CD14-positive monocyte (primary cell): Measurements from ENCODE around the gene SARS1. TPM values are rescaled to one million over a fixed set of nuclear protein-coding genes. Genes with fewer than 3 reads are reported as not detected.

Experiments
- DNase-seq, 3 donors: peaks; one replicate each; pipeline ENCODE4 v3.0.0-alpha.2; 2011 to 2022
- H2AFZ ChIP-seq: 2 replicates; pipeline ENCODE4 v1.6.0; 2012; ENCODE audit warnings: mild to moderate bottlenecking, low read depth, low read length, inconsistent platforms; ENCODE audit not compliant: insufficient read depth, poor library complexity, severe bottlenecking
- H3K27ac ChIP-seq, 2 donors: 1 replicate in 1 of 2; 2 replicates in 1 of 2; pipeline ENCODE4 v1.5.1; 2012 to 2013; ENCODE audit warnings: low read length in 2 of 2, control low read depth in 1 of 2, inconsistent platforms in 1 of 2, low read depth in 1 of 2, mild to moderate bottlenecking in 1 of 2
- H3K27me3 ChIP-seq, 2 donors: one replicate each; pipeline versions ENCODE4 v1.6.0 to v1.6.1; 2011 to 2013; ENCODE audit warnings: low read length in 2 of 2; ENCODE audit not compliant: control insufficient read depth in 2 of 2, insufficient read depth in 2 of 2
- H3K36me3 ChIP-seq, 2 donors: replicated peaks in 1 of 2; 1 replicate in 1 of 2; 2 replicates in 1 of 2; pipeline versions ENCODE4 v1.5.1 to v1.6.1; 2012 to 2013; ENCODE audit warnings: low read length in 2 of 2, control low read depth in 1 of 2, inconsistent platforms in 1 of 2, mild to moderate bottlenecking in 1 of 2; ENCODE audit not compliant: insufficient read depth in 2 of 2, control insufficient read depth in 1 of 2
- H3K4me1 ChIP-seq, 2 donors: 1 replicate in 1 of 2; 2 replicates in 1 of 2; pipeline versions ENCODE4 v1.5.1 to v1.6.1; 2012 to 2013; ENCODE audit warnings: low read length in 2 of 2, control low read depth in 1 of 2, inconsistent platforms in 1 of 2, mild to moderate bottlenecking in 1 of 2, moderate library complexity in 1 of 2; ENCODE audit not compliant: insufficient read depth in 2 of 2, control insufficient read depth in 1 of 2
- H3K4me2 ChIP-seq: replicated peaks from 2 replicates; pipeline ENCODE3; 2012; ENCODE audit warnings: low read length, moderate library complexity, mild to moderate bottlenecking; ENCODE audit not compliant: poor library complexity, severe bottlenecking; ENCODE audit errors: extremely low read depth
- H3K4me3 ChIP-seq, 3 experiments: fragments of 200-600 bp in 1 of 3; sonication (generic) in 1 of 3; replicated peaks in 1 of 3; 1 replicate in 2 of 3; 2 replicates in 1 of 3; pipeline ENCODE4 v1.5.1; 2011 to 2013; ENCODE audit warnings: low read length in 3 of 3, mild to moderate bottlenecking in 3 of 3, control low read depth in 2 of 3, low read depth in 2 of 3, inconsistent platforms in 1 of 3, moderate library complexity in 1 of 3
- H3K79me2 ChIP-seq: 2 replicates; pipeline ENCODE4 v1.6.0; 2012; ENCODE audit warnings: mild to moderate bottlenecking, control low read depth, inconsistent platforms, low read length, moderate library complexity; ENCODE audit not compliant: insufficient read depth
- H3K9ac ChIP-seq: 2 replicates; pipeline ENCODE4 v1.6.0; 2017; ENCODE audit warnings: low read length, mild to moderate bottlenecking; ENCODE audit not compliant: insufficient read depth, poor library complexity, severe bottlenecking
- H3K9me3 ChIP-seq, 2 donors: replicated peaks in 1 of 2; 1 replicate in 1 of 2; 2 replicates in 1 of 2; pipeline versions ENCODE4 v1.5.1 to v1.6.1; 2012 to 2013; ENCODE audit warnings: low read length in 2 of 2, control low read depth in 1 of 2; ENCODE audit not compliant: control insufficient read depth in 1 of 2, insufficient read depth in 1 of 2
- H4K20me1 ChIP-seq: 2 replicates; pipeline ENCODE4 v1.6.0; 2012; ENCODE audit warnings: mild to moderate bottlenecking, low read length, control low read depth, moderate library complexity; ENCODE audit not compliant: insufficient read depth
- H3K27ac Mint-ChIP-seq, 7 donors: one replicate each; pipeline ENCODE4 v1.8.0; 2020; ENCODE audit warnings: mild to moderate bottlenecking in 7 of 7, mixed read lengths in 7 of 7, moderate library complexity in 6 of 7, inconsistent platforms in 2 of 7
- H3K27me3 Mint-ChIP-seq, 3 donors: one replicate each; pipeline ENCODE4 v1.8.0; 2021 to 2022; ENCODE audit warnings: low read depth in 3 of 3, mild to moderate bottlenecking in 3 of 3, mixed read lengths in 3 of 3, moderate library complexity in 3 of 3, inconsistent platforms in 1 of 3
- H3K36me3 Mint-ChIP-seq, 2 donors: one replicate each; pipeline ENCODE4 v1.8.0; 2020; ENCODE audit warnings: mixed read lengths in 2 of 2, inconsistent platforms in 1 of 2, mild to moderate bottlenecking in 1 of 2
- H3K4me1 Mint-ChIP-seq: one replicate; pipeline ENCODE4 v1.8.0; 2020; ENCODE audit warnings: mild to moderate bottlenecking, mixed read lengths
- H3K4me3 Mint-ChIP-seq, 2 donors: one replicate each; pipeline ENCODE4 v1.8.0; 2020; ENCODE audit warnings: mild to moderate bottlenecking in 2 of 2, mixed read lengths in 2 of 2, moderate library complexity in 1 of 2
- H3K9me3 Mint-ChIP-seq, 7 donors: one replicate each; pipeline ENCODE4 v1.8.0; 2020 to 2022; ENCODE audit warnings: mixed read lengths in 7 of 7, mild to moderate bottlenecking in 6 of 7, moderate library complexity in 6 of 7, inconsistent platforms in 2 of 7
- WGBS: methylation state at CpG from one replicate; pipeline ENCODE4 v1.1.5; 2013; ENCODE audit warnings: missing lambda C conversion rate; ENCODE audit not compliant: insufficient coverage; 5-methylcytosine and 5-hydroxymethylcytosine counted together
- intact Hi-C, 2 donors: fragments of 100-400 bp; cut with micrococcal nuclease; formaldehyde crosslinking; loops; one replicate each; pipeline versions ENCODE4 v1.15.0 to v1.15.1; 2023
- polyA minus RNA-seq: library from RNA; depleted of rRNA, polyadenylated mRNA; stranded (reverse); fragments of >200 nt; gene quantifications from 2 replicates; pipeline ENCODE4 v1.2.3, GENCODE V29; 2012
- polyA plus RNA-seq, 3 donors: library from polyadenylated mRNA; depleted of rRNA in 1 of 3; unstranded in 2 of 3; stranded (reverse) in 1 of 3; fragments of 300-500 nt in 2 of 3; fragments of >200 nt in 1 of 3; fragmentation: Illumina TruSeq in 2 of 3; gene quantifications; 1 replicate in 2 of 3; 2 replicates in 1 of 3; pipeline ENCODE4 v1.2.3, GENCODE V29; 2012 to 2021
- total RNA-seq, 12 experiments: library from RNA in 1 of 12; stranded (reverse) in 1 of 12; fragments of 120-200 nt in 1 of 12; gene quantifications; one replicate each; pipeline ENCODE4 v1.2.4 and lab custom pipeline; 2013 to 2026; ENCODE audit warnings: mixed read lengths in 6 of 12, inconsistent platforms in 1 of 12
- TF ChIP-seq, protein P1 (sequence below): fragments of 200-600 bp; IDR thresholded peaks from one replicate; pipeline ENCODE4 v1.8.0; 2022; ENCODE audit warnings: antibody characterized with exemption, mild to moderate bottlenecking

Gene SARS1, protein sequence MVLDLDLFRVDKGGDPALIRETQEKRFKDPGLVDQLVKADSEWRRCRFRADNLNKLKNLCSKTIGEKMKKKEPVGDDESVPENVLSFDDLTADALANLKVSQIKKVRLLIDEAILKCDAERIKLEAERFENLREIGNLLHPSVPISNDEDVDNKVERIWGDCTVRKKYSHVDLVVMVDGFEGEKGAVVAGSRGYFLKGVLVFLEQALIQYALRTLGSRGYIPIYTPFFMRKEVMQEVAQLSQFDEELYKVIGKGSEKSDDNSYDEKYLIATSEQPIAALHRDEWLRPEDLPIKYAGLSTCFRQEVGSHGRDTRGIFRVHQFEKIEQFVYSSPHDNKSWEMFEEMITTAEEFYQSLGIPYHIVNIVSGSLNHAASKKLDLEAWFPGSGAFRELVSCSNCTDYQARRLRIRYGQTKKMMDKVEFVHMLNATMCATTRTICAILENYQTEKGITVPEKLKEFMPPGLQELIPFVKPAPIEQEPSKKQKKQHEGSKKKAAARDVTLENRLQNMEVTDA
- total RNA-seq (2013): 148 TPM
- polyA plus RNA-seq (100 to 1,000 TPM in 1 of 3 donors, 10 to 100 TPM in 2; 70.1 to 107 (median 99.1) TPM), polyA minus RNA-seq (50.6 and 83.2 TPM in 2 replicates), total RNA-seq (lab: John Stamatoyannopoulos, UW) (38.4 to 85.3 (median 59.5) reads per million in 11 experiments)

DNA sequence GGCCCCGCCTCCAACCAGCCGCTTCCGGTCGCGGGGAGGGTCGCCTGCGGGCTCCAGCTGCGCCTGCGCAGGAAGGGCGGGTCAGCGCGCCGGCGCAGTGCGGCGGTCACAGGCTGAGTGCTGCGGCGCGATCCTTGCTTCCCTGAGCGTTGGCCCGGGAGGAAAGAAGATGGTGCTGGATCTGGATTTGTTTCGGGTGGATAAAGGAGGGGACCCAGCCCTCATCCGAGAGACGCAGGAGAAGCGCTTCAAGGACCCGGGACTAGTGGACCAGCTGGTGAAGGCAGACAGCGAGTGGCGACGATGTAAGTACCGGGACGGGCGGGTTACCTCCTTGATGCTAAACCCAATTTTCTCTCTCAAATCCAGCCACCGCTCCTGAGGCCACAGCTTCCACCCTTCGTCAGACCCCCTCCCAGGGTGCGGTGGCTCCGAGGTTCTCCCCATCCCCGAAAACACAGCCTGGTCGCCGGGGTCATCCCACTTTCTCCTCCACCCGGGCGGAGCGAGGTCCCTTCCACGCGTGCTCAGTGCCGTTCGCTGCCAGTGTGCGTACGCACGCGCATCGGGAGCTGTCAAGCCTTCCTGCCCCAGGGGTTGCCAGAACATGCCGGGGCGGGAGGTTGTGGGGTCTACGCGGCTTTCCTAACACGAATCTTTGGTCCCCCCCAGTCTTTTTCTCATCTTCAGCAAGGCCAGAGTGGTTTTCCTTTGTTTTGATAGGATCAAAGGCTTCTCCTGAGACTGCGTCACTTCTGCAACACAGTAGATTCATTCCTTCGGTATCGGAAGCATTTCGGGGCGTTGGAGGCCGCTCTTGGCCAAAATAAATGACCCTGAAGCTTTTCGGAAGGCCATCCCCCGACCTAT lies at the start of gene SARS1:
Gene SARS1, plus strand, starts transcription at position 95 of the 870 bp plus-strand sequence. Its CDS starts 75 bp downstream, at position 170.
- WGBS: under 1% methylated on average over 53 of the region's 64 CpGs
- Histone ChIP-seq H3K4me1 (peaks cover 13 to 15% of the 10 kb centered on the region in 2 donors), H3K27ac (peak within 1 kb of the TSS; percentile 49 to 84), H3K4me2 (peak within 1 kb of the TSS; percentile 91), H3K36me3 (no peaks in the 10 kb centered on the region), H3K4me3 (peak within 1 kb of the TSS; percentile 86 to 98 (median 90)), H4K20me1 (peaks cover 44% of the 10 kb centered on the region), H3K27me3 (no peaks in the 10 kb centered on the region), H2AFZ (peak within 1 kb of the TSS; percentile 92), H3K9me3 (no peaks in the 10 kb centered on the region), H3K79me2 (peaks cover 51% of the 10 kb centered on the region), H3K9ac (peak within 1 kb of the TSS; percentile 65)
- intact Hi-C loops: no loop called here
- H3K27me3 Mint-ChIP-seq: peaks cover 2 to 7% (median 3%) of the 10 kb centered on the region in 3 donors
- peak; percentile 69 to 77 (median 75) for DNase-seq
- peak within 1 kb of the TSS; percentile 89 to 96 (median 95) for H3K27ac Mint-ChIP-seq
- H3K9me3 Mint-ChIP-seq: peaks cover 0 to 2% (median 0%) of the 10 kb centered on the region in 7 donors
- H3K4me1 Mint-ChIP-seq: peaks cover 32% of the 10 kb centered on the region
- H3K36me3 Mint-ChIP-seq: peaks cover 15 to 19% of the 10 kb centered on the region in 2 donors
- TF ChIP-seq, protein P1, sequence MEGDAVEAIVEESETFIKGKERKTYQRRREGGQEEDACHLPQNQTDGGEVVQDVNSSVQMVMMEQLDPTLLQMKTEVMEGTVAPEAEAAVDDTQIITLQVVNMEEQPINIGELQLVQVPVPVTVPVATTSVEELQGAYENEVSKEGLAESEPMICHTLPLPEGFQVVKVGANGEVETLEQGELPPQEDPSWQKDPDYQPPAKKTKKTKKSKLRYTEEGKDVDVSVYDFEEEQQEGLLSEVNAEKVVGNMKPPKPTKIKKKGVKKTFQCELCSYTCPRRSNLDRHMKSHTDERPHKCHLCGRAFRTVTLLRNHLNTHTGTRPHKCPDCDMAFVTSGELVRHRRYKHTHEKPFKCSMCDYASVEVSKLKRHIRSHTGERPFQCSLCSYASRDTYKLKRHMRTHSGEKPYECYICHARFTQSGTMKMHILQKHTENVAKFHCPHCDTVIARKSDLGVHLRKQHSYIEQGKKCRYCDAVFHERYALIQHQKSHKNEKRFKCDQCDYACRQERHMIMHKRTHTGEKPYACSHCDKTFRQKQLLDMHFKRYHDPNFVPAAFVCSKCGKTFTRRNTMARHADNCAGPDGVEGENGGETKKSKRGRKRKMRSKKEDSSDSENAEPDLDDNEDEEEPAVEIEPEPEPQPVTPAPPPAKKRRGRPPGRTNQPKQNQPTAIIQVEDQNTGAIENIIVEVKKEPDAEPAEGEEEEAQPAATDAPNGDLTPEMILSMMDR: no peak
- peak within 1 kb of the TSS; percentile 100 for H3K4me3 Mint-ChIP-seq

DNA sequence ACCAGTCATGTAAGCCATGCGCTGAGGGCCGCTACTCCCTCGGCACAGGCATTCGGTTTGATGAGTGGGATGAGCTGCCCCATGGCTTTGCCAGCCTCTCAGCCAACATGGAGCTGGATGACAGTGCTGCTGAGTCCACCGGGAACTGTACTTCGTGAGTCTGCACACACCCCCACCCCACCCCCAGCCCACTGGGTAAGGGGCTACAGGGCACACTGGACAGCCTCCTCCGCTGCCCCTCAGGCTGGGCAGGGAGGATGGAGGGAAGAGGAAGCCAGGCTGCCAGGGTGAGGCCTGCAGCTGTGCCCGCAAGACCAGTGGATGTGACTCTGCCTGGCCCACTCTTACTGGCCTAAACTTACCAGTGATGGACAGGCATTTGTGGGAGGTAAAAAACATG lies 49.2 kb upstream of the SARS1 start:
- Histone ChIP-seq H3K9ac (no peak overlapping the region), H3K36me3 (no peaks in the 10 kb centered on the region), H3K4me2 (no peak overlapping the region), H3K79me2 (no peaks in the 10 kb centered on the region), H3K27me3 (no peaks in the 10 kb centered on the region), H3K4me1 (peaks cover 70 to 83% of the 10 kb centered on the region in 2 donors), H3K9me3 (no peaks in the 10 kb centered on the region), H2AFZ (no peak overlapping the region), H3K27ac (peak overlapping the region in 1 of 2 donors; percentile 10), H3K4me3 (no peak overlapping the region), H4K20me1 (no peaks in the 10 kb centered on the region)
- intact Hi-C loops: no loop called here
- WGBS: 92% methylated on average over 5 of the region's 8 CpGs
- no peaks in the 10 kb centered on the region for H3K9me3 Mint-ChIP-seq
- no peak overlapping the region for H3K4me3 Mint-ChIP-seq
- no peaks in the 10 kb centered on the region for H3K27me3 Mint-ChIP-seq
- H3K36me3 Mint-ChIP-seq: no peaks in the 10 kb centered on the region
- TF ChIP-seq, protein P1: no peak
- peak overlapping the region in 6 of 7 donors; percentile 53 to 91 (median 80) for H3K27ac Mint-ChIP-seq
- peaks cover 79% of the 10 kb centered on the region for H3K4me1 Mint-ChIP-seq
- DNase-seq: no peak
